Mesendoderm (in vitro differentiated cells): Measurements from ENCODE around the gene PAPPA2.
A peak's percentile ranks its signal among the peaks of the same experiment; 100 is the strongest.
"Not testable (repeated sequence)": the region's sequence is repeated elsewhere in the genome, so short reads cannot be mapped to it uniquely, and the experiment has no call there.

Experiments
- DNase-seq: peaks from one replicate; pipeline ENCODE4 v3.0.0; 2013
- H2AK5ac ChIP-seq: 2 replicates; pipeline ENCODE4 v1.6.1; 2013; ENCODE audit warnings: low read length, inconsistent platforms
- H2BK120ac ChIP-seq: 2 replicates; pipeline ENCODE4 v1.6.1; 2013; ENCODE audit warnings: low read depth, mild to moderate bottlenecking, low read length, moderate library complexity, mixed read lengths
- H2BK15ac ChIP-seq: replicated peaks from 2 replicates; pipeline ENCODE4 v1.6.1; 2013; ENCODE audit warnings: low read depth, mild to moderate bottlenecking, moderate library complexity
- H2BK5ac ChIP-seq: 2 replicates; pipeline ENCODE4 v1.6.1; 2013; ENCODE audit warnings: low read length, inconsistent platforms
- H3K18ac ChIP-seq: 2 replicates; pipeline ENCODE4 v1.6.1; 2013; ENCODE audit warnings: mild to moderate bottlenecking, low read length, mixed read lengths
- H3K23ac ChIP-seq: one replicate; pipeline ENCODE4 v1.6.1; 2013; ENCODE audit warnings: low read length
- H3K27ac ChIP-seq: 2 replicates; pipeline ENCODE4 v1.5.1; 2013; ENCODE audit warnings: low read depth, mild to moderate bottlenecking, inconsistent platforms, low read length, moderate library complexity
- H3K27me3 ChIP-seq: 2 replicates; pipeline ENCODE4 v1.6.1; 2013; ENCODE audit warnings: low read length, control low read depth, mild to moderate bottlenecking, inconsistent platforms; ENCODE audit not compliant: insufficient read depth, poor library complexity
- H3K36me3 ChIP-seq: 2 replicates; pipeline ENCODE4 v1.6.1; 2013; ENCODE audit warnings: low read length, inconsistent platforms; ENCODE audit not compliant: control insufficient read depth, insufficient read depth
- H3K4ac ChIP-seq: one replicate; pipeline ENCODE4 v1.6.1; 2013; ENCODE audit warnings: low read depth, mild to moderate bottlenecking, low read length, moderate library complexity
- H3K4me1 ChIP-seq: 2 replicates; pipeline ENCODE4 v1.6.1; 2013; ENCODE audit warnings: low read depth, low read length, inconsistent platforms; ENCODE audit not compliant: control insufficient read depth
- H3K4me2 ChIP-seq: 2 replicates; pipeline ENCODE4 v1.6.1; 2013; ENCODE audit warnings: low read length
- H3K4me3 ChIP-seq: 2 replicates; pipeline ENCODE4 v1.5.1; 2013; ENCODE audit warnings: mild to moderate bottlenecking, low read length
- H3K56ac ChIP-seq: one replicate; pipeline ENCODE4 v1.6.1; 2013; ENCODE audit warnings: low read length
- H3K79me1 ChIP-seq: 2 replicates; pipeline ENCODE4 v1.6.1; 2013; ENCODE audit warnings: low read length, inconsistent platforms
- H3K79me2 ChIP-seq: 2 replicates; pipeline ENCODE4 v1.6.1; 2013; ENCODE audit warnings: mild to moderate bottlenecking, low read length; ENCODE audit not compliant: control insufficient read depth, insufficient read depth
- H3K9ac ChIP-seq: 2 replicates; pipeline ENCODE4 v1.6.1; 2013; ENCODE audit warnings: low read length, inconsistent platforms
- H4K5ac ChIP-seq: one replicate; pipeline ENCODE4 v1.6.1; 2013; ENCODE audit warnings: low read length
- H4K8ac ChIP-seq: one replicate; pipeline ENCODE4 v1.6.1; 2013; ENCODE audit warnings: low read depth, mild to moderate bottlenecking, control low read depth, low read length, moderate library complexity
- WGBS: extraction: QIAGEN DNeasy Blood & Tissue Kit; methylation state at CpG from one replicate; pipeline ENCODE4 v1.1.7; 2013; ENCODE audit warnings: low lambda C conversion rate, missing lambda C conversion rate; ENCODE audit not compliant: insufficient coverage; ENCODE audit errors: extremely low coverage; 5-methylcytosine and 5-hydroxymethylcytosine counted together

Gene PAPPA2

GRCh38 chr1:176557543-176558258 is 94.7 kb downstream of the PAPPA2 start:
- Histone ChIP-seq H2BK120ac (no peak overlapping the region), H3K79me1 (no peaks in the 10 kb centered on the region), H2AK5ac (no peak overlapping the region), H3K4me3 (no peak overlapping the region), H4K5ac (no peak overlapping the region), H3K4me1 (peaks cover 4% of the 10 kb centered on the region), H2BK5ac (no peak overlapping the region), H4K8ac (no peak overlapping the region), H3K27ac (no peak overlapping the region), H3K23ac (no peak overlapping the region), H3K18ac (no peak overlapping the region), H3K4me2 (no peak overlapping the region), H3K36me3 (no peaks in the 10 kb centered on the region), H3K56ac (no peak overlapping the region), H3K79me2 (no peaks in the 10 kb centered on the region), H3K4ac (no peak overlapping the region), H2BK15ac (no peak overlapping the region), H3K27me3 (no peaks in the 10 kb centered on the region), H3K9ac (no peak overlapping the region)
- DNase-seq: no peak
- no CpG with 5 or more reads among the region's 2 CpGs for WGBS

- no peak overlapping the region for H2BK15ac ChIP-seq
- H2BK5ac ChIP-seq: no peak overlapping the region
- H3K79me2 ChIP-seq: no peaks in the 10 kb centered on the region
- no peak overlapping the region for H4K8ac ChIP-seq
- H2BK120ac ChIP-seq: no peak overlapping the region
- no peaks in the 10 kb centered on the region for H3K79me1 ChIP-seq
- WGBS: no CpG with 5 or more reads among the region's 2 CpGs
- no peak overlapping the region for H4K5ac ChIP-seq
- no peak overlapping the region for H3K56ac ChIP-seq
- no peaks in the 10 kb centered on the region for H3K27me3 ChIP-seq
- no peak overlapping the region for H3K9ac ChIP-seq
- no peak overlapping the region for H3K4ac ChIP-seq
- no peak for DNase-seq
- no peak overlapping the region for H3K4me2 ChIP-seq
- peaks cover 2% of the 10 kb centered on the region for H3K4me1 ChIP-seq
- no peak overlapping the region for H3K18ac ChIP-seq
- H3K27ac ChIP-seq: no peak overlapping the region
- no peak overlapping the region for H2AK5ac ChIP-seq
- H3K4me3 ChIP-seq: no peak overlapping the region
- H3K23ac ChIP-seq: no peak overlapping the region
- H3K36me3 ChIP-seq: no peaks in the 10 kb centered on the region
Observed at GRCh38 chr1:176558561-176558960, 95.6 kb downstream of the PAPPA2 start.

DNA sequence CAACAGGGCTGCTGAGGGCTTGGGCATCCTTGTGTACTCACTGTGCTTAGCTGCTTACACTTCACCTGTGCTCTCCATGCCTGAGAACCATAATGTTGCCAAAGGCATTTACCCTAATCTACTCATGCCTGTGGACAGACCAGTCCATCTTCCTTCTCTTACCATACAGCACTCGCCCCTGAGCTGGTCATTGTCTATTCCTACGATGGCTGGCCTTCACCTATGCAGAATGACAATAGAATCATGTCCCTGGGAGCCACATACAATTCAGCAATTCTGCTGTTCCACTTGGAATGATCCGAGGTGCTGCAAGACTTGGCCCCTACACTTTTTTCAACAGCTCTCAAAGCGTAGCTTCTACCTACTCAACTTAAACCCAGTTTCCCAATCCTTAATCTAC is 96.5 kb downstream of the PAPPA2 start:
- no peaks in the 10 kb centered on the region for H3K27me3 ChIP-seq
- H3K36me3 ChIP-seq: no peaks in the 10 kb centered on the region
- H2AK5ac ChIP-seq: no peak overlapping the region
- peaks cover 2% of the 10 kb centered on the region for H3K4me1 ChIP-seq
- no peak overlapping the region for H2BK120ac ChIP-seq
- H3K23ac ChIP-seq: no peak overlapping the region
- H3K56ac ChIP-seq: no peak overlapping the region
- no CpG with 5 or more reads among the region's 4 CpGs for WGBS
- H2BK15ac ChIP-seq: no peak overlapping the region
- no peak overlapping the region for H2BK5ac ChIP-seq
- DNase-seq: no peak
- no peak overlapping the region for H3K27ac ChIP-seq
- no peak overlapping the region for H3K18ac ChIP-seq
- H3K4me2 ChIP-seq: no peak overlapping the region
- no peaks in the 10 kb centered on the region for H3K79me1 ChIP-seq
- H3K9ac ChIP-seq: no peak overlapping the region
- H4K5ac ChIP-seq: no peak overlapping the region
- no peak overlapping the region for H3K4me3 ChIP-seq
- H4K8ac ChIP-seq: no peak overlapping the region
- H3K79me2 ChIP-seq: no peaks in the 10 kb centered on the region
- no peak overlapping the region for H3K4ac ChIP-seq

- Histone ChIP-seq H3K4me1 (peaks cover 2% of the 10 kb centered on the region), H3K36me3 (no peaks in the 10 kb centered on the region), H3K4me3 (no peak overlapping the region), H3K79me1 (no peaks in the 10 kb centered on the region), H3K23ac (no peak overlapping the region), H3K27ac (no peak overlapping the region), H2BK15ac (no peak overlapping the region), H3K18ac (no peak overlapping the region), H2AK5ac (no peak overlapping the region), H4K8ac (no peak overlapping the region), H3K27me3 (no peaks in the 10 kb centered on the region), H3K56ac (no peak overlapping the region), H2BK120ac (no peak overlapping the region), H3K9ac (no peak overlapping the region), H4K5ac (no peak overlapping the region), H3K79me2 (no peaks in the 10 kb centered on the region), H3K4me2 (no peak overlapping the region), H2BK5ac (no peak overlapping the region), H3K4ac (no peak overlapping the region)
- WGBS: no CpG with 5 or more reads among the region's 5 CpGs
- peak; percentile 84 for DNase-seq
Observed at GRCh38 chr1:176559878-176560277, 96.9 kb downstream of the PAPPA2 start.

DNA sequence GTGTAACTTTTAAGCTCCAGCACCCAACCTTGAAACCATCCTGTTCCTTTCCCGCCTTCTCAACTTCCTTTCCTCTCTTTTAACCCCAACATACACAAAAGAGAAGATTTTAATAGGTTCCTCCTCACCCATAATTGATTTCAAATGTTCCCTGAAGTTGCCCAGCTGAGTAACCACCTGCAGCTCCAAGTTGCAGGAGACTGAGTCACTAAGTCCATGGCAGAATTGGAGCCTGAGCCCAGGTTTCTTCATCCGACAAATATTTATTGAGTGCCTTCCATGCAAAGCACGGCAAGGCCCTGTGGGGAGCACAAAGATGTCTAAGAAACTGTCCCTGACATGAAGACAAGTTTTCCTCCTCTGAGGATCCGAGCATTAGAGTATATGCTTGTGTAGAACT is 97.7 kb downstream of the PAPPA2 start:
- H3K79me1 ChIP-seq: no peaks in the 10 kb centered on the region
- no peak overlapping the region for H2AK5ac ChIP-seq
- H3K36me3 ChIP-seq: no peaks in the 10 kb centered on the region
- H3K23ac ChIP-seq: no peak overlapping the region
- H2BK15ac ChIP-seq: no peak overlapping the region
- H2BK5ac ChIP-seq: no peak overlapping the region
- WGBS: 100% methylated on average over 1 of the region's 4 CpGs
- H3K27ac ChIP-seq: no peak overlapping the region
- no peak overlapping the region for H3K9ac ChIP-seq
- H3K4ac ChIP-seq: no peak overlapping the region
- no peak for DNase-seq
- H3K27me3 ChIP-seq: no peaks in the 10 kb centered on the region
- H4K8ac ChIP-seq: no peak overlapping the region
- no peak overlapping the region for H3K18ac ChIP-seq
- no peaks in the 10 kb centered on the region for H3K79me2 ChIP-seq
- H3K4me1 ChIP-seq: peaks cover 2% of the 10 kb centered on the region
- no peak overlapping the region for H4K5ac ChIP-seq
- no peak overlapping the region for H3K56ac ChIP-seq
- H3K4me3 ChIP-seq: no peak overlapping the region
- no peak overlapping the region for H3K4me2 ChIP-seq
- H2BK120ac ChIP-seq: no peak overlapping the region

- no CpG with 5 or more reads among the region's 7 CpGs for WGBS
- H3K56ac ChIP-seq, H3K23ac ChIP-seq, H3K4ac ChIP-seq, H2AK5ac ChIP-seq, H2BK5ac ChIP-seq, H3K18ac ChIP-seq, H3K79me2 ChIP-seq, H3K79me1 ChIP-seq, H4K5ac ChIP-seq, H2BK120ac ChIP-seq, H3K9ac ChIP-seq, H3K27ac ChIP-seq, H3K27me3 ChIP-seq, DNase-seq, H3K36me3 ChIP-seq, H3K4me1 ChIP-seq, H4K8ac ChIP-seq, H2BK15ac ChIP-seq, H3K4me2 ChIP-seq, H3K4me3 ChIP-seq: not testable (repeated sequence)
Observed at GRCh38 chr1:176561761-176562160, 98.8 kb downstream of the PAPPA2 start.
